T-cell (primary cell): ENCODE measurements around the gene BLOC1S1. TPM values are rescaled to one million over a fixed set of nuclear protein-coding genes. Genes with fewer than 3 reads are reported as not detected.

Experiments
- ATAC-seq, 4 experiments: fragments of 200-7000 bp in 3 of 4; fragments of 150-1000 bp in 1 of 4; cut with Tn5 transposase; replicated peaks in 1 of 4; 1 replicate in 3 of 4; 2 replicates in 1 of 4; pipeline ENCODE4 v1.10.0; 2021; ENCODE audit warnings: moderate library complexity in 3 of 4, mild to moderate bottlenecking in 2 of 4, moderate number of reproducible peaks in 1 of 4
- CTCF ChIA-PET, 2 donors: fragments of 300-600 bp; sonication (Branson Sonifier 250); formaldehyde crosslinking; loops; one replicate each; lab custom pipeline; 2022; ENCODE audit warnings: antibody characterized with exemption in 2 of 2; lab: Charles Lee
- POLR2A ChIA-PET, 2 donors: fragments of 300-600 bp; sonication (Branson Sonifier 250); formaldehyde crosslinking; loops; one replicate each; lab custom pipeline; 2022; ENCODE audit warnings: antibody characterized with exemption in 2 of 2; lab: Charles Lee
- DNase-seq, 35 experiments: peaks; one replicate each; pipeline versions ENCODE4 v3.0.0 to v3.0.0-alpha.2; 2013 to 2023
- H3K27ac ChIP-seq: one replicate; pipeline ENCODE4 v1.5.1; 2013; ENCODE audit warnings: low read length
- H3K27me3 ChIP-seq, 2 experiments: replicated peaks in 1 of 2; 1 replicate in 1 of 2; 2 replicates in 1 of 2; pipeline versions ENCODE4 v1.6.1 to v1.7.0; 2013; ENCODE audit warnings: low read length in 1 of 2, mixed read lengths in 1 of 2; ENCODE audit not compliant: control insufficient read depth in 2 of 2, insufficient read depth in 2 of 2; ENCODE audit errors: extremely low read depth in 1 of 2
- H3K36me3 ChIP-seq, 2 donors: 1 replicate in 1 of 2; 2 replicates in 1 of 2; pipeline versions ENCODE4 v1.6.1 to v1.7.0; 2013; ENCODE audit warnings: low read length in 1 of 2; ENCODE audit not compliant: control insufficient read depth in 2 of 2, insufficient read depth in 1 of 2; ENCODE audit errors: extremely low read depth in 1 of 2
- H3K4me1 ChIP-seq, 2 experiments: 1 replicate in 1 of 2; 2 replicates in 1 of 2; pipeline versions ENCODE4 v1.6.1 to v1.7.0; 2013; ENCODE audit warnings: low read length in 2 of 2, mixed read lengths in 1 of 2; ENCODE audit not compliant: insufficient read depth in 2 of 2, control insufficient read depth in 1 of 2; ENCODE audit errors: extremely low read depth in 1 of 2
- H3K4me3 ChIP-seq, 2 donors: 1 replicate in 1 of 2; 2 replicates in 1 of 2; pipeline versions ENCODE4 v1.5.1 to v1.7.0; 2013; ENCODE audit warnings: mild to moderate bottlenecking in 2 of 2, low read length in 1 of 2, moderate library complexity in 1 of 2; ENCODE audit not compliant: control insufficient read depth in 1 of 2; ENCODE audit errors: extremely low read depth in 1 of 2
- H3K9me3 ChIP-seq: 2 replicates; pipeline ENCODE4 v1.7.0; 2013
- H3K27ac Mint-ChIP-seq, 2 donors: one replicate each; pipeline ENCODE4 v1.8.0; 2020 to 2021; ENCODE audit warnings: mild to moderate bottlenecking in 2 of 2, mixed read lengths in 2 of 2
- H3K27me3 Mint-ChIP-seq, 2 donors: one replicate each; pipeline ENCODE4 v1.8.0; 2021 to 2022; ENCODE audit warnings: mixed read lengths in 2 of 2
- H3K36me3 Mint-ChIP-seq: one replicate; pipeline ENCODE4 v1.8.0; 2021; ENCODE audit warnings: mixed read lengths
- H3K4me1 Mint-ChIP-seq, 3 donors: one replicate each; pipeline ENCODE4 v1.8.0; 2020 to 2022; ENCODE audit warnings: mixed read lengths in 3 of 3, mild to moderate bottlenecking in 1 of 3
- H3K4me3 Mint-ChIP-seq, 3 donors: one replicate each; pipeline ENCODE4 v1.8.0; 2020 to 2022; ENCODE audit warnings: mild to moderate bottlenecking in 3 of 3, mixed read lengths in 3 of 3, moderate library complexity in 3 of 3
- H3K9me3 Mint-ChIP-seq, 3 donors: one replicate each; pipeline ENCODE4 v1.8.0; 2020 to 2022; ENCODE audit warnings: mixed read lengths in 3 of 3
- whole genome bisulfite sequencing: methylation state at CpG from one replicate; pipeline ENCODE4 v1.1.5; 2013; ENCODE audit warnings: missing lambda C conversion rate; ENCODE audit not compliant: insufficient coverage; 5-methylcytosine and 5-hydroxymethylcytosine counted together
- total RNA-seq, 35 experiments: library from RNA in 6 of 35; stranded (reverse) in 6 of 35; fragments of 120-200 nt in 1 of 35; gene quantifications; one replicate each; pipeline versions ENCODE4 v1.2.1 to v1.2.4 and lab custom pipeline; 2013 to 2026

The BLOC1S1 gene
- total RNA-seq, 5 donors from 2014 or later (not counting 1 experiment from before 2014, with no cell fraction given): 49.4 to 76.6 (median 72.7) TPM

GRCh38 chr12:55713721-55714120, 2.1 kb upstream of the BLOC1S1 start:
- no peaks in the 10 kb centered on the region for H3K9me3 Mint-ChIP-seq
- no peak overlapping the region for H3K27ac Mint-ChIP-seq
- ChIA-PET CTCF (no interaction called here), POLR2A (no interaction called here)
- H3K4me3 ChIP-seq: no peak overlapping the region
- H3K4me1 ChIP-seq: peaks cover 9 to 34% of the 10 kb centered on the region in 2 experiments
- H3K4me3 Mint-ChIP-seq: no peak overlapping the region
- H3K36me3 ChIP-seq: peaks cover 0 to 6% of the 10 kb centered on the region in 2 donors
- peaks cover 3% of the 10 kb centered on the region for H3K36me3 Mint-ChIP-seq
- H3K27me3 ChIP-seq: peaks cover 0 to 5% of the 10 kb centered on the region in 2 experiments
- peaks cover 12 to 14% of the 10 kb centered on the region in 2 donors for H3K27me3 Mint-ChIP-seq
- no peak overlapping the region for H3K27ac ChIP-seq
- H3K9me3 ChIP-seq: no peaks in the 10 kb centered on the region
- H3K4me1 Mint-ChIP-seq: peaks cover 29 to 40% (median 33%) of the 10 kb centered on the region in 3 donors
- ATAC-seq: no peak
- no peak for DNase-seq
- 100% methylated on average over 1 of the region's 2 CpGs for WGBS

GRCh38 chr12:55715169-55715764, 579 bp upstream of the BLOC1S1 start:
- Histone ChIP-seq H3K27me3 (no peaks in the 10 kb centered on the region), H3K9me3 (no peaks in the 10 kb centered on the region), H3K36me3 (peaks cover 0 to 20% of the 10 kb centered on the region in 2 donors), H3K4me3 (peak overlapping the region in 1 of 2 donors; percentile 97), H3K27ac (peak overlapping the region; percentile 82), H3K4me1 (peaks cover 9 to 38% of the 10 kb centered on the region in 2 experiments)
- peak overlapping the region; percentile 93 to 98 (median 97) for H3K4me3 Mint-ChIP-seq
- H3K27ac Mint-ChIP-seq: peak overlapping the region; percentile 86 to 96
- 93% methylated on average over 2 of the region's 7 CpGs for WGBS
- no peaks in the 10 kb centered on the region for H3K9me3 Mint-ChIP-seq
- ATAC-seq (no peak), DNase-seq (no peak)
- POLR2A ChIA-PET: interaction anchor here in 1 of 2 donors (0.7 kb wide), 1 partner anchor 23 kb away, joined by 3 read pairs; no protein-coding TSS in a partner anchor
- CTCF ChIA-PET: interaction anchor here (0.5 to 1.6 kb wide), 8 partner anchors 9 to 921 kb away, joined by 3 to 6 read pairs (median 4); partner anchors contain the start of gene DNAJC14 (in 1 of the 2)
- H3K27me3 Mint-ChIP-seq: peaks cover 3% of the 10 kb centered on the region in 2 donors
- peaks cover 23 to 37% (median 33%) of the 10 kb centered on the region in 3 donors for H3K4me1 Mint-ChIP-seq
- peaks cover 3% of the 10 kb centered on the region for H3K36me3 Mint-ChIP-seq

GRCh38 chr12:55716582-55716957, 724 bp downstream of the BLOC1S1 start:
- H3K27me3 ChIP-seq: no peaks in the 10 kb centered on the region
- DNase-seq (no peak), ATAC-seq (no peak)
- H3K36me3 ChIP-seq: peaks cover 0 to 24% of the 10 kb centered on the region in 2 donors
- peak overlapping the region; percentile 82 for H3K27ac ChIP-seq
- CTCF ChIA-PET: interaction anchor here (0.6 to 1.6 kb wide), 8 partner anchors 11 to 920 kb away, joined by 3 to 6 read pairs (median 4); no protein-coding TSS in a partner anchor
- peak overlapping the region; percentile 93 to 97 for H3K4me3 ChIP-seq
- peak overlapping the region; percentile 86 to 96 for H3K27ac Mint-ChIP-seq
- peaks cover 23 to 45% (median 34%) of the 10 kb centered on the region in 3 donors for H3K4me1 Mint-ChIP-seq
- no peaks in the 10 kb centered on the region for H3K9me3 Mint-ChIP-seq
- H3K4me3 Mint-ChIP-seq: peak overlapping the region; percentile 93 to 98 (median 97)
- no peaks in the 10 kb centered on the region for H3K9me3 ChIP-seq
- peaks cover 3% of the 10 kb centered on the region in 2 donors for H3K27me3 Mint-ChIP-seq
- POLR2A ChIA-PET: interaction anchor here in 1 of 2 donors (0.6 kb wide), 1 partner anchor 368 kb away, joined by 3 read pairs; no protein-coding TSS in a partner anchor
- WGBS: 0% methylated on average over 2 of the region's 13 CpGs
- peaks cover 3% of the 10 kb centered on the region for H3K36me3 Mint-ChIP-seq
- H3K4me1 ChIP-seq: peaks cover 9 to 48% of the 10 kb centered on the region in 2 experiments

GRCh38 chr12:55717011-55718007, 1.5 kb downstream of the BLOC1S1 start:
- peak overlapping the region; percentile 93 to 98 (median 97) for H3K4me3 Mint-ChIP-seq
- peaks cover 0 to 1% of the 10 kb centered on the region in 2 donors for H3K27me3 Mint-ChIP-seq
- ATAC-seq: no peak

GRCh38 chr12:55718015-55718414, 2.2 kb downstream of the BLOC1S1 start:
- Histone ChIP-seq H3K4me1 (peaks cover 9 to 48% of the 10 kb centered on the region in 2 experiments), H3K27me3 (no peaks in the 10 kb centered on the region), H3K4me3 (no peak overlapping the region), H3K9me3 (no peaks in the 10 kb centered on the region), H3K27ac (no peak overlapping the region), H3K36me3 (peaks cover 6 to 24% of the 10 kb centered on the region in 2 donors)
- peak overlapping the region in 2 of 3 donors; percentile 34 to 98 for H3K4me3 Mint-ChIP-seq
- CTCF ChIA-PET: interaction anchor here in 1 of 2 donors (1.6 kb wide), 1 partner anchor 21 kb away, joined by 4 read pairs; no protein-coding TSS in a partner anchor
- H3K27me3 Mint-ChIP-seq: peaks cover 0 to 1% of the 10 kb centered on the region in 2 donors
- DNase-seq (no peak), ATAC-seq (no peak)
- H3K27ac Mint-ChIP-seq: peak overlapping the region in 1 of 2 donors; percentile 52
- peaks cover 23 to 45% (median 34%) of the 10 kb centered on the region in 3 donors for H3K4me1 Mint-ChIP-seq
- no peaks in the 10 kb centered on the region for H3K9me3 Mint-ChIP-seq
- peaks cover 3% of the 10 kb centered on the region for H3K36me3 Mint-ChIP-seq
- no CpG with 5 or more reads among the region's 4 CpGs for WGBS
- POLR2A ChIA-PET: no interaction called here

More at GRCh38 chr12:55717011-55718007, 1.5 kb downstream of the BLOC1S1 start:
- Mint-ChIP-seq H3K36me3 (peaks cover 3% of the 10 kb centered on the region), H3K9me3 (no peaks in the 10 kb centered on the region), H3K4me1 (peaks cover 23 to 45% (median 34%) of the 10 kb centered on the region in 3 donors), H3K27ac (peak overlapping the region in 1 of 2 donors; percentile 96)
- ChIA-PET CTCF (interaction anchor here (0.5 to 1.6 kb wide), 4 partner anchors 19 to 650 kb away, joined by 3 to 4 read pairs (median 4); no protein-coding TSS in a partner anchor), POLR2A (interaction anchor here (0.6 to 0.7 kb wide), 2 partner anchors 21 to 87 kb away, joined by 4 read pairs; no protein-coding TSS in a partner anchor)
- Histone ChIP-seq H3K4me3 (peak overlapping the region in 1 of 2 donors; percentile 97), H3K9me3 (no peaks in the 10 kb centered on the region), H3K27ac (peak overlapping the region; percentile 82), H3K27me3 (no peaks in the 10 kb centered on the region), H3K4me1 (peaks cover 9 to 48% of the 10 kb centered on the region in 2 experiments), H3K36me3 (peaks cover 2 to 24% of the 10 kb centered on the region in 2 donors)
- WGBS: 72% methylated on average over 4 of the region's 8 CpGs
- no peak for DNase-seq
